Peyer's patch (tissue), 4 donors: Measurements from ENCODE around the gene TRIAP1. TPM values are rescaled to one million over a fixed set of nuclear protein-coding genes. Genes with fewer than 3 reads are reported as not detected.

Experiments
- DNase-seq, 3 donors: peaks; one replicate each; pipeline ENCODE4 v3.0.0-alpha.2; 2017 to 2019
- H3K27ac ChIP-seq, 4 donors: fragments of 200-600 bp; sonication (generic); one replicate each; pipeline ENCODE4 v1.5.1; 2016 to 2019
- H3K27me3 ChIP-seq, 2 donors: fragments of 200-600 bp; sonication (generic); one replicate each; pipeline ENCODE4 v1.5.1; 2019
- H3K36me3 ChIP-seq, 3 donors: fragments of 200-600 bp; sonication (generic); one replicate each; pipeline ENCODE4 v1.5.1; 2016 to 2019
- H3K4me1 ChIP-seq, 4 donors: fragments of 200-600 bp; sonication (generic); one replicate each; pipeline ENCODE4 v1.5.1; 2016 to 2019
- H3K4me3 ChIP-seq, 4 donors: fragments of 200-600 bp; sonication (generic); 1 replicate in 3 of 4; 2 replicates in 1 of 4; pipeline ENCODE4 v1.5.1; 2016 to 2019; ENCODE audit warnings: mild to moderate bottlenecking in 1 of 4
- H3K9me3 ChIP-seq, 4 donors: fragments of 200-600 bp; sonication (generic); one replicate each; pipeline ENCODE4 v1.5.1; 2016 to 2019; ENCODE audit warnings: mild to moderate bottlenecking in 1 of 4
- POLR2A ChIP-seq, 2 donors: fragments of 450-650 bp; IDR thresholded peaks; one replicate each; pipeline ENCODE4 v1.5.1; 2017; ENCODE audit warnings: antibody characterized with exemption in 2 of 2, mild to moderate bottlenecking in 2 of 2, moderate library complexity in 2 of 2
- total RNA-seq, 4 donors: library from RNA; depleted of rRNA; stranded (reverse); fragments of >200 nt; gene quantifications; one replicate each; pipeline ENCODE4 v1.1.0, GENCODE V29; 2016
- TF ChIP-seq, protein P1 (sequence below), 6 experiments: fragments of 450-650 bp in 4 of 6; fragments of 200-600 bp in 2 of 6; sonication (generic) in 1 of 6; IDR thresholded peaks; one replicate each; pipeline ENCODE4 v1.5.1; 2017 to 2019; ENCODE audit warnings: antibody characterized with exemption in 6 of 6, mild to moderate bottlenecking in 3 of 6, moderate library complexity in 1 of 6

Gene TRIAP1
- total RNA-seq, 4 donors from 2014 or later, result 4.5 to 19.0 (median 6.4) TPM

DNA sequence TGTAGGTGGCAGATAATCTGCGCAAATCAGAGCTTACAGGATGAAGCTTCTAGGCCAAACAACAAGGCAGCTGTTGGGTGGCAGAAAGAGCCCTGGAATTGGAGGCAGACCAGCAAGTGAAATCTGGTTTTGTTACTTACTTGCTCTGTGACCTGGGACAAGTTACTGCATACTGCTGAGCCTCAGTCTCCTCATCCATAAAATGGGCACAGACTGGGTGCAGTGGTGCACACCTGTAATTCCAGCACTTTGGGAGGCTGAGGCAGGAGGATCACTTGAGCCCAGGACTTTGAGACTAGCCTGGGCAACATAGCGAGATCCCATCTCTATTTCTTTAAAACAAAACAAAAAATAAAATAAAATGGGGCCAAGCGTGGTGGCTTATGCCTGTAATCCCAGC, 39.6 kb downstream of the TRIAP1 start:
- Histone ChIP-seq H3K4me3 (no peak overlapping the region), H3K36me3 (no peaks in the 10 kb centered on the region), H3K27ac (no peak overlapping the region), H3K9me3 (no peaks in the 10 kb centered on the region), H3K27me3 (no peaks in the 10 kb centered on the region), H3K4me1 (no peaks in the 10 kb centered on the region)
- DNase-seq, result no peak
- TF ChIP-seq, protein P1, sequence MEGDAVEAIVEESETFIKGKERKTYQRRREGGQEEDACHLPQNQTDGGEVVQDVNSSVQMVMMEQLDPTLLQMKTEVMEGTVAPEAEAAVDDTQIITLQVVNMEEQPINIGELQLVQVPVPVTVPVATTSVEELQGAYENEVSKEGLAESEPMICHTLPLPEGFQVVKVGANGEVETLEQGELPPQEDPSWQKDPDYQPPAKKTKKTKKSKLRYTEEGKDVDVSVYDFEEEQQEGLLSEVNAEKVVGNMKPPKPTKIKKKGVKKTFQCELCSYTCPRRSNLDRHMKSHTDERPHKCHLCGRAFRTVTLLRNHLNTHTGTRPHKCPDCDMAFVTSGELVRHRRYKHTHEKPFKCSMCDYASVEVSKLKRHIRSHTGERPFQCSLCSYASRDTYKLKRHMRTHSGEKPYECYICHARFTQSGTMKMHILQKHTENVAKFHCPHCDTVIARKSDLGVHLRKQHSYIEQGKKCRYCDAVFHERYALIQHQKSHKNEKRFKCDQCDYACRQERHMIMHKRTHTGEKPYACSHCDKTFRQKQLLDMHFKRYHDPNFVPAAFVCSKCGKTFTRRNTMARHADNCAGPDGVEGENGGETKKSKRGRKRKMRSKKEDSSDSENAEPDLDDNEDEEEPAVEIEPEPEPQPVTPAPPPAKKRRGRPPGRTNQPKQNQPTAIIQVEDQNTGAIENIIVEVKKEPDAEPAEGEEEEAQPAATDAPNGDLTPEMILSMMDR (IDR thresholded peaks at IDR 0.05), result no peak
- no peak for TF ChIP-seq POLR2A (IDR thresholded peaks at IDR 0.05)

DNA sequence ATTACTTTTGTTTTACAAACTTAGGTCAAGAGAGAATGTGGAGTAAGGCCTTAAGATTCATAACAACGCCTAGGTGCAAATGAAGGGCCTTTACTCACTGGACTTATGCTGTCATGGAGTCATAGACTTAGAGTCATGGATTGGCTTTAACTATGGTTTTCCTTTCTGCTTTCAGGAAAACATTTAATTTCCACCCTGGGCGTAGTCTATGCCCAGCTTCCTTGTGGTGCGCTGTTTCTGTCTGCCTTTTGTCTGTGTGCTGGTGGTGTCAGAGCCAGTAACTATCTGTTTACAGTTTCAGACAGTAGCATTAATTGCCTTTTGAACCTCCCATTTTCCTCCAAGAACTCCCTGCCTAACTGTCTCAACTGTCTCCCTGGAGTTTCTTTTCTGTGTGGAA, 40.1 kb downstream of the TRIAP1 start:
- H3K4me3 ChIP-seq, result no peak overlapping the region
- TF ChIP-seq POLR2A (IDR thresholded peaks at IDR 0.05), result no peak
- TF ChIP-seq, protein P1 (IDR thresholded peaks at IDR 0.05), result no peak
- H3K36me3 ChIP-seq, result no peaks in the 10 kb centered on the region
- H3K27ac ChIP-seq, result no peak overlapping the region
- no peaks in the 10 kb centered on the region for H3K9me3 ChIP-seq
- no peaks in the 10 kb centered on the region for H3K27me3 ChIP-seq
- DNase-seq, result no peak
- no peaks in the 10 kb centered on the region for H3K4me1 ChIP-seq

DNA sequence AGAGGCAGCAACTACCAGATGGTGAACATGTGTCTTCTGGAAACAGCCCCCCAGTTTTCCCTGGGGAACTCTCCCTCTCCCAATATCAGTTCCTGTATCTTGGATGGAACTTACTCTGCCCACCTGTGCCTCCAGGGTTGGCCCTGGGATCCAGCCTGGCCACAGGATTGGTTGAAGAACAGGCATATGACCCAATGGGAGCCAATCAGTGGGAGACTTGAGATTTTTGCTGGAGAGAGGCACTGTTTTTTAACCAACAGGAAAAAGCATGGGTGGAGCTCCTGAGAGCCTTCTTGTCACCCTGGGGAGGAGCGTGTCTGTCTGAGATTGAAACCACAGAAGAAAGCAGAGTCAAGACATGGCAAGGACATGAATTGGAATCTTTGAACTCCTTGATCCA, 41.9 kb downstream of the TRIAP1 start:
- H3K9me3 ChIP-seq, result no peaks in the 10 kb centered on the region
- TF ChIP-seq POLR2A (IDR thresholded peaks at IDR 0.05), result no peak
- TF ChIP-seq, protein P1 (IDR thresholded peaks at IDR 0.05), result no peak
- H3K4me1 ChIP-seq, result no peaks in the 10 kb centered on the region
- H3K27me3 ChIP-seq, result no peaks in the 10 kb centered on the region
- H3K36me3 ChIP-seq, result no peaks in the 10 kb centered on the region
- H3K27ac ChIP-seq, result no peak overlapping the region
- DNase-seq, result no peak
- H3K4me3 ChIP-seq, result no peak overlapping the region

DNA sequence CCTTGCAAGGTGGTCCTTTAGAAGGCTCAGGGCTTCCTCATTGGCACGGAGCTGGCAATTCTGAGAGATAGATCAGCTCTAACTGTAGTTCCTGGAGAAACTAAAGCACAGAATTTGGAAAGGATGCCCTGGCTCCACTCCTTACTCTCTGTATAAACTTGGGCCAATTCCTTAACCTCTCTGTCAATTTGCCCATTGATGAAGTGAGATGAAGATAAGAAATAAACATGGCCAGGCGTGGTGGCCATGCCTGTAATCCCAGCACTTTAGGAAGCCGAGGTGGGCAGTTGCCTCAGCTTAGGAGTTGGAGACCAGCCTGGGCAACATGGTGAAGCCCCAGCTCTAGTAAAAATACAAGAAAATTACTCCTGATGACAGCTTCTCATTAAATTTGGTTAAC, 42.3 kb downstream of the TRIAP1 start:
- no peak for DNase-seq
- no peak overlapping the region for H3K4me3 ChIP-seq

DNA sequence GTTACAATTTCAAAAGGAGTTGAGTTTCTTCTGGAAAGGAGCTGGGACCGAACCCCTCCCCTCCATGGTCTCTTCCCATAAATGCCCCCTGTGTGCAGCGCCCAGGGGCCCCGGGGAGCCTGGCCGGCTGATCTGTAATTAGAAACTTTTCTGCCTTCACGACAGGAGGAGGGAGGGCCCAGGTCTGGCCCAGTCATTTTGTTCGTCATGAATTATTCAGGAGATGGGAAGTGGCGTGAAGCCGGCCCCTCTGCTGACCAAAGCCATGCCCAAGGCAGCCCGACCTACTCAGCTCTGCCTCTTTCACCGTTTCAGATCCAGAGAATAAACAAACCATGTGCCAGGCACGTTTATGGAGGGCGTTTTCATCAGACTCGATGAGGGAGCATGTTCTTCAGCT, 44.0 kb downstream of the TRIAP1 start:
- Histone ChIP-seq H3K9me3 (no peaks in the 10 kb centered on the region), H3K36me3 (no peaks in the 10 kb centered on the region), H3K4me3 (no peak overlapping the region), H3K4me1 (no peaks in the 10 kb centered on the region), H3K27me3 (no peaks in the 10 kb centered on the region), H3K27ac (no peak overlapping the region)
- TF ChIP-seq, protein P1 (IDR thresholded peaks at IDR 0.05), result no peak
- TF ChIP-seq POLR2A (IDR thresholded peaks at IDR 0.05), result no peak
- DNase-seq, result no peak

More for the DNA sequence above, 42.3 kb downstream of the TRIAP1 start:
- TF ChIP-seq, protein P1 (IDR thresholded peaks at IDR 0.05), result no peak
- TF ChIP-seq POLR2A (IDR thresholded peaks at IDR 0.05), result no peak
- no peaks in the 10 kb centered on the region for H3K27me3 ChIP-seq
- no peaks in the 10 kb centered on the region for H3K36me3 ChIP-seq
- no peaks in the 10 kb centered on the region for H3K4me1 ChIP-seq
- no peak overlapping the region for H3K27ac ChIP-seq
- no peaks in the 10 kb centered on the region for H3K9me3 ChIP-seq

DNA sequence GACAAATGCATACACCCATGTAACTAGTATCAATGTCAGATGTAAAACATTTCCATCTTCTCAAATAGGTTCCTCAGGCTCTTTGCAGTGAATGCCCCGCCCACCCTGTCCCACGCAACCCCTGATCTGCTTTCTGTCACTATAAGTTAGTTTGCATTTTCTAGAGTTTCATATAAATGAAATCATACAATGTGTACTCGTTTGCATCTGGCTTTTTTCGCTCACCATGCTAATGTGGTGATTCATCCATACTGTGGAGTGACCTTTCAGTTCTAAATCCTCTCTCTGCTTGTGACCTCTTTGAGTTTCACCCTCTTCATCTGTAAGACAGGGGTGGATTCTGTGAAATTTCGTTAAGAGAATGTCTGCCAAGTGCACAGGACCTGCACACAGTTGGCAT, 46.7 kb downstream of the TRIAP1 start:
- no peak overlapping the region for H3K27ac ChIP-seq
- no peaks in the 10 kb centered on the region for H3K36me3 ChIP-seq
- no peaks in the 10 kb centered on the region for H3K9me3 ChIP-seq
- TF ChIP-seq POLR2A (IDR thresholded peaks at IDR 0.05), result no peak
- TF ChIP-seq, protein P1 (IDR thresholded peaks at IDR 0.05), result no peak
- peaks cover 0 to under 1% (median 0%) of the 10 kb centered on the region in 4 donors for H3K4me1 ChIP-seq
- H3K27me3 ChIP-seq, result no peaks in the 10 kb centered on the region
- no peak overlapping the region for H3K4me3 ChIP-seq
- no peak for DNase-seq
